Stimulated activated CD4-positive, alpha-beta T cell treated with anti-CD3 and anti-CD28 coated beads, Interleukin-12 subunit alpha, Interleukin-12 subunit beta, amount 100 ng/mL, for 48 hours (primary cell): Measurements from ENCODE around the gene CHST11.
"Not testable (repeated sequence)": the region's sequence is repeated elsewhere in the genome, so short reads cannot be mapped to it uniquely, and the experiment has no call there.

Experiments
- DNase-seq, 3 donors: peaks; one replicate each; pipeline ENCODE4 v3.0.0-alpha.2; 2020; ENCODE audit warnings: low read depth in 2 of 3, low spot score in 1 of 3

The CHST11 gene

DNA sequence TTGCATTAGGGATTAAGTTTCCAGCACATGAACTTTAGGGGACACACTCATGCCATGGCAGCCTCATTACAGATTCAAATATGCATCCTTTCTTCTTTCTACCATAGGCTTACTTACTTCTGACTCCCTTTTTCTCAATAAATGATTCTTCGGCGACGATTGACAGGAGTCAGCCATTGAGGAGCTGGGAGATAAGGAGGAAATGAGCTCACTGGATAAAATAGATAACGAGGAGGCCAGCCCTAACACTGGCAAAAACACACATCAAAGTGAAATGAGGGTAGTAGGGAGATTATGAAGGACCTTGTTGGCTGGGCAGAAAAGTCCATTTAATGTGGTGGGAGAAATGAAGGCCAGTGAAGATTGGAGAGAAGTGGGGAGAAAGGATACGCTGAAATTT lies 329.1 kb downstream of the CHST11 start:
- DNase-seq, result no peak

DNA sequence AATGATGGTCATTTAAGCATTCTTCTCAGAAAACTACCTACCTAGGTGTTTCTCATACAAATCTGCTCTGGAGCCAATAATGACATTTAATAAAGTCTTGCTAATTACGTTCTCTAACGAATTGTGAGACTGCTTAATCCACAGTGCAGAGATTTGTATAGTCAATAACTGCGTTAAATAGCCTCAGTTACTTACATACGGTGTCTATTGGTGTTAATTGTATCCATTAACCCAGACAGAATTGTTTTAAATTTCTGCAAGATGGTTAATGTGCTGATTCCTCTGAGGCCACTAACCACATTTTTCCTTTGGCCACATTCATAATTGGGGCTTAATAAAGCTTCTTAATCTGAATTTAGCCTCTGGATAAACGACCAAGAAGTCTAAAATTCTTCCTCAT lies 329.6 kb downstream of the CHST11 start:
- DNase-seq, result no peak

DNA sequence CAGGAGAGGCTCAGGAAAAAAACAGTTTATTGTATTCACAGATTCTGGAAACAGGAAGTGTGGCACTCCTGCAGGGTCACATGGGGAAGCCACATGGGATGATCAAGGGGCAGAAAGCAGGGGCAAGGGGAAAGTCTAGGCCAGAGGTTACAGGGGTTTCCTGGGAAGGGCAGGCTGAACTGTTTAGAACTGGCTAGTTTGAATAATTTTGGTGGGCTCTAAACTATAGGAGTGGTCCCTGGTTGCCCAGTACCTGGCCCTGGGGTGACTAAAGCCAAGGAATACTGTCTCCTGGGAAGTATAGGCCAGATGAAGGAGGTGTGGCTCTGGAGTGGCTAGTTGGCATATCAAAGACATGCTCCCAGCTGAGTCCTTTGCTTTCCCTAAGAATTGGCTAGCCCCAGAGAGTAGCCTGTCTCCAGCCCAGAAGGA lies 332.1 kb downstream of the CHST11 start:
- no peak for DNase-seq

DNA sequence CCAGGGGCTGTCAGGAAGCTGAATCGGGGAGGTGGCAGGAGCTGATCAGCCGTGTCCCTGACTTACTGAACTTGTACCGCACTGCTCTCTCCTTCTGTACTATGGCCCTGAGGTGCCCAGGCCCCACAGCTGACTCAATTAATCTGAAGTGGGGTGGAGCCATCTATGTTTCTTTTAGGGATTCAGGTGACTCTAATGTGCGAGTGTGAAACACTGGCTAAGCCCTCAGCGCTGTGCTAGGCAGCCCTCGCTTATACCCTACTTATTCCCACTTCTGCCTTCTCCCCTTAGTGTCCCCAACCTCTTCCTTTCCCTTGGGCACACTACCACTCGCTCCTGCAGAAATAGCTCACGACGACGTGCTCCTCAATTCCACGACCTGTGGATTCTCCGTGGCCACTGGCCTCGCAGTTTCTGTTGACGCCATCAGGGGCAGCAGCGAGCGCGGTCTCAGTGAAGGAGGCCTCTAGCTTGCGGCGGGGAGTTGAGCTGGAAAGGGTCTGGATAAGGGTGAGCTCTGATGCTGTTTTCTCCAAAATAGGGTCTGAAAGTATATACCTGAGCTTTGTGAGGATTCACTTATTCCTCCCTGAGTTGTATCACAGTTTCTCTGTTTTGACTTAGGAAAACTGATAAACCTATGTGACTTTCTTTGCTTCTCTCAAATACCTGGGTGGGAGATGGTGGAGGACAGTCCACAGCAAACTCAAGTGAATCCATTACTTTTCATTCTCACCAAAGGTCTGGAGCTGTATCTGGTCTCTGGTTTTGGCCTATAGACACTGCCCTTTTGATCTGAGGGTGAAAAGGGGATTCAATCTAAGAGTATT lies 333.8 kb downstream of the CHST11 start:
- DNase-seq, result peak; percentile 12 to 48 (median 20)

DNA sequence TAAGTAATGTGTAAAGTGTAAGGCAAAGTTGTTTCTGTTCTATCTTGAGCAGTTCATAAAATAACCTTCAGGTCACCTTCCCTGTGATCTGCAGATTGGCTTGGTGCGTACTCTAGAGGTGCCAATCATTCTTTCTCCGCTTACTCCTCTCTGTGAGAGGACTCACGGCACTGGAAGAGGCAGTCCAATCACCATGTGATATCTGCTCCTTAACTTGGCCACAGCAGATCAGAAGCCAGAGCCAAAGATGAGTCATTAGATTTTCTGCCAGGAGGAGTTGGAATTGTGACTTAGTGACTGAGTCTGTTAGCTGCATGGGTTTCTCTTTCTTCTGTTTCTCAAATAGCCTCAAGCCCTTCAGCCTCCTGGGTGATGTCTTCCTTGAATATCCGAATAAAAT lies 335.8 kb downstream of the CHST11 start:
- no peak for DNase-seq

DNA sequence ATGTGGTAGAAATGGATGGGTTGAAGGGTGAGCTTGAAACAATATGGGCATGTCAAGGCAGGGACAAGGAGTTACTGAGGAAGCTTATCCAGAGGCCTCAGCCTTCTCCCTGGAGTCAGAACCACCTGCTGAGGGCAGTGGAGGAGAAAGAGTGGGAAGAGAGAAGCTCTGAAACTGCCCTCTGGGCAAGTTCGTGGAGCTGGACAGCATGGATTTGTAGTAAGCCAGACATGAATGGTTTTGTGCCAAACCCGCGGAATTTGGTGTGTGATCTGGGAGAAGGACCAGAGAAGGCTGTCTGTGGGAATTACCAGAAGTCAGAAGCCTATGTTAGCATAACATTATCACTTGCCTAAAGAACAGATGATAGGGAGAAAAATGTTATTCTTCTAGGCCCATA lies 336.5 kb downstream of the CHST11 start:
- no peak for DNase-seq

DNA sequence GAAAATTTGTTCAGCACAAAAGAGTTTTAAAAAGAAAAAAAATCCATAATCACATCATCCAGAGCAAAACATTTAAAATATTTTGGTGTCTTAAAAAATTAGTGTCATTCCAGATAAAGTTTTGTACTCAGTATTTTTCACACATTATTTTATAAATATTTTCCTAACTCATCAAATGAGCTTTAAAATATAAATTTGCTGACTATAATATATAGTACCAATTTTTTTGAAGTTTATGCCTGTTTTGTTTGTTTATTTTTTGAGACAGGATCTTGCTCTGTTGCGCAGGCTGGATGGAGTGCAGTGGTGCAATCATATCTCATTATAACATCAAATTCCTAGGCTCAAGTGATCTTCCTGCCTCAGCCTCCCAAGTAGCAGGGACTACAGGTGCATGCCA lies 337.2 kb downstream of the CHST11 start:
- DNase-seq, result no peak

DNA sequence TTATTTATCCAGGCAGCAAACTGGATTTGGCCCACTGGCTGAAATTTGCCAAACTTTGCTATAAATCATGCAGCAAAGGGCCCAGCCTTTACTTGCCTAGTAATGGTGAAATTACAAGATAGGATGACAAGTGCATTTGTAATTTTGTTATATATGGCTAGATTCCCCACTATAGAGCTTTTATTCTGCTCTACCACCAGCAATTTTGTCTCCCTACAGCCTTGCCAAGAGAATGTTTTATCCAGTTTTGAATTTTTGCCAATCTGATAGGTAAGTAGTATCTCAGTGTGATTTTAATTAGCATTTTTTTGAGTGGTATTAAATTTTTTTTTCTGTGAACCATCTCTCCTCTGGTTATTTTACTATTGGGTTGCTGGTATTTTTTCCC lies 339.7 kb downstream of the CHST11 start:
- DNase-seq, result no peak

DNA sequence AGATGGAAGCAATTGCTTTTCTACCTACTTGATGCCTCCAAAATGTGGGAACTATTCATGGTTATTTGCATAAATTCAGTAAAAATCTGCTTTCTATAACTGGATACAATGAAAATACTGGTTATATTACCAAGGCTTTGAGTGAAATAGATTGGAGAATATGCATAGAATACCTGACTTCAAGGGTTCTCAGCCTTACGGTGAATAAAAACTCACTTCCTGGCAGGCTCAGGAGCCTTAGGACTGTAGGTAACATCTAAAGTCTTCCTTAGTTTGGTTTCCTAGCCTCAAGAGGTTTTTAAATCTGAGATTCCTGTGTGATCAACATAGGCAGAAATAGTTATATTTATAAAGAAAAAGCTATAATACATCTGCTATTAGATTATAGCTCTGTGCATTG lies 342.7 kb downstream of the CHST11 start:
- no peak for DNase-seq

DNA sequence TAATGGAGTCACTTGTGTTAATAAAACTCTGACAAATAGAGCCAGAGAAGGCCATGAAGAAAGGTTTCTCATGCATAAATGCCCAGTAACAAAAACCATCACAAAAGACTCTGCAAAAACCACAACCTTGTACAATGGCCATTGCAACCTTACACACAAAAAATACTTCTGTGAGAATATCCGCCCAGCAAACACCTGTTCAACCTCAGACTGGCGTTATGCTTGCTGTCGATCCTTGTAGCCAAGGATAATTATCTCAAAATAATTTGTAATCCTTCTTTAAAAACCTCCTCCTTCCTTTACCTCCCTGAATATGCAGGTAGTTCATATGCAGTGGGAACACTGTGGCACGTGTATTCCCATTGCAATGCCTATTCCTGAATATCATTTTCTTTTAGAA lies 344.3 kb downstream of the CHST11 start:
- no peak for DNase-seq

DNA sequence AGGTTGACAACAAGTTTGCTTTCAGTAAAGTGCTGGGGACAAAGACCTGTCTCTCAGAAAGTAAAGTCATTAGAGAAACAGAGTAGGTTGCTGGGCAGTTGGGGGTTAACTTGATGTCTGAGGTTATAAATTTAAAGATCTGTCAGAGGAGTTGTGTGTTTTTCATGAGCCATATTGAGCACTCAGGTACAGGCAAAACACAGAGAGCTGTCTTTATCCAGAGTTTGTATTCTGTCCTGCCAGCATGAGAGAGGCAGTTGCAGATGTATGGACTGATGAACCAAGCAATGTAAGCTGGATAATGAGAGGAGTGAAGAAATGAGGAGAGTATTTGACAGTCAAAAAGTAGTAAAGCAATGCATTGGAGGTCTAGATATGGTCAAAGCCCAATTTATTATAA lies 344.7 kb downstream of the CHST11 start:
- no peak for DNase-seq

DNA sequence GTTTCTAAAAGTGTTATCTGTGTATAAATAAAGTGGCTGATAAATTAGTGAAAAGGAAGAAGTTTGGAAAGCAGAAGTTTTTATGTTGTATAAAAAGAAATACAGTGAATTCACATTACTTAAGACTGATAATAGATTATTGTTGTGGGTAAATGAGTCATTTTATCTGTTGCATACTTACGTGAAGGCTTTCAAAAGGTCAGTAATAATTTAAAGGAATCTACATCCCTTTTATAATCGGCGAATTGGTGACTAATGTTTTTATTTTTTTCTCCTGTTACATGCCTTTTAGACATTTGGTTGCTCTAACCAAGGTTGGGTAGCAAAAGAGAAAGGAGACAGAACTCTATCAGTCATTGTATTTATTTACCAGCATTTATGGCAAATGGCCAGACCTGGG lies 345.5 kb downstream of the CHST11 start:
- DNase-seq, result no peak

DNA sequence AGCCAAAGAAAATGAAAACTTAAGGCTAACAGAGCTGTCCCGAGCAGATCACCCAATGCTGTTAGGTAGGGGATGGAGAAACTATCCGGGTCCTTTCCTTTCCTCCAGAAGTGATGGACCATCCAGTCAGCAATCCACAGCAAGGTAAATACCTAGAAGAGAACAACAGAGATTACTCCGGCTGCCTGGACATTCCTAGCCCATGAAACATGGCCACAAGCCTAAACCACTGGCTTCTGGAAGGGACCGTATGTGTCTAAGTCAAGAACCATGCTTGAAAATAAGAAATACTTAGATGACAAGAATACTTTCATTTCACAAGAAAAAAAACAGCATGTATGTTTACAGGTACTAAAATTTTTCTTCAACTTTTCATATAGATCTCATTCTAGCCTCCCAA lies 348.4 kb downstream of the CHST11 start:
- DNase-seq, result no peak

DNA sequence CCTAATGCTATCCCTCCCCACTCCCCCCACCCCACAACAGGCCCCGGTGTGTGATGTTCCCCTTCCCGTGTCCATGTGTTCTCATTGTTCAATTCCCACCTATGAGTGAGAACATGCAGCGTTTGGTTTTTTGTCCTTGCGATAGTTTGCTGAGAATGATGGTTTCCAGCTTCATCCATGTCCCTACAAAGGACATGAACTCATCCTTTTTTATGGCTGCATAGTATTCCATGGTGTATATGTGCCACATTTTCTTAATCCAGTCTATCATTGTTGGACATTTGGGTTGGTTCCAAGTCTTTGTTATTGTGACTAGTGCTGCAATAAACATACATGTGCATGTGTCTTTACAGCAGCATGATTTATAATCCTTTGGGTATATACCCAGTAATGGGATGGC lies 349.4 kb downstream of the CHST11 start:
- not testable (repeated sequence) for DNase-seq

DNA sequence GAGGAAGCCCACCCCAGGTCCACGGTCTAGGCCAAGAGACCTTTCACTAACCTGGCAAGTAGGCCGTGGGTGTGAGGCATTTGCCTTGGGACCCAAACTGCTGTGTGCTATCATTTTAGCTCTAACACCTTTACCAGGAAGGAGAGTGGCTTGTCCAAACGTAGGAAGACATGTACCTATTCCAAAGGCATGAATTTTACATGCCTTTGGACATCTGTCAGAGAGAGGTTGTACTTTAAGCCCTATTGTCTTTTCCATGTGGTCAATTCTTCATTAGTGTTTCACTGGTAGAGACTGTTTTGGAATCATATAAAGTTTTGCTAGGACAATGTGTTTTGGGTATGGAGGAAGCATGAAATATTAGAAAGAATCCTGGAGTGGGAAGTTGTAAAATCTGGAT lies 352.5 kb downstream of the CHST11 start:
- DNase-seq, result no peak

DNA sequence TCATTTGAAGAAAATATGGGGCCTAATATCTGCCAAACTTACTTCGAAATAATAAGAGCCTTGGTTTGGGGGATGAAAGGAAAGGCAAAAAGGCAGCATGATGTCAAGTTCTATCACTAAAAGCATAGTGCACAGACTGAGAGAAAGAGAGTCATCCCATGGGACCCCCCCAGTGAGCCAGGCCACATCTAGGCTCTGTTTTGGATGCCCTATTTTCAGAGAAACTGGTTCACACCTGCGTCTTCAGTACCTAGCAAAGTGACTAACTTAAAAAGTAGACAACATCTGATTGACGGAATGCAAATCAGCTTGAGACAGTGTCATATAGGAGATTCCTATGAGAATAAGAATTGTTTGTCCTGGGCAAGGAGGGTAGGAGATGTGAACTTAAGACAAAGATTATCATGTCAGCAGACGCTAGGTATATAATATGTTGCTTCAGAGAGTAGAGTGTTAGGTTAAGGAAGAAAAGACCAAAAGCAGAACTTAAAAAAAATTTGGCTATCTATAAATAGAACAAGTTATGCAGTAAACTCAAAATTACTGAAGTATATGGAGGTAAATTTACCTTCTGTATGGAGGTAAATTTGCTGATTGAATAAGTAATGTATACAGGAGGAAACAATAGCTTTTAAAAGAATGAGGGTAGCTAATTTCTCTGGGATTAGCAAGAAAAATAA lies 353.1 kb downstream of the CHST11 start:
- no peak for DNase-seq
